GM18861 (cell line): ENCODE measurements around the gene MED4.

Experiments used
- ATAC-seq: cut with Tn5 transposase; IDR thresholded peaks from one replicate; pipeline ENCODE4 v1.9.1; 2021; ENCODE audit not compliant: unreplicated experiment

The MED4 gene

GRCh38 chr13:48094781-48095502 is at the start of gene MED4:
Gene MED4 (minus strand): TSS chr13:48095104. CDS start chr13:48095078, 26 bp downstream.
- peak; percentile 91 for ATAC-seq

- ATAC-seq, result no peak
Measured at GRCh38 chr13:48144413-48145035, 49.6 kb upstream of the MED4 start.

GRCh38 chr13:48142436-48142835 is 47.5 kb upstream of the MED4 start:
- peak; percentile 95 for ATAC-seq

DNA sequence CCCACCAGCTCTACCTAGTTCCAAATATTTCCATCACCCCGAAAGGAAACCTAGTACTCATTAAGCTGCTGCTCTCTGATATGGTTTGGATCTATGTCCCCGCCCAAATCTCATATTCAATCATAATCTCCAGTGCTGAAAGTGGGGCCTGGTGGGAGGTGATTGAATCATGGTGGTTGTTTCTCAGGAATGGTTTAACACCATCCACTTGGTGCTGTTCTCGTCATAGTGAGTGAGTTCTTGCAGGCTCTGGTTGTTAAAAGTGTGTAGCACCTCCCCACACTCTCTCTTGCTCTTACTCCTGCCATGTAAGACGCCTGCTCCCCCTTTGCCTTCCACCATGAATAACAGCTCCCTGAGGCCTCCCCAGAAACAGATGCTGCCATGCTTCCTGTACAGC is 43.4 kb upstream of the MED4 start:
- ATAC-seq, result no peak

GRCh38 chr13:48132961-48133360 is 38.1 kb upstream of the MED4 start:
- no peak for ATAC-seq

- no peak for ATAC-seq
Measured at GRCh38 chr13:48131533-48131932, 36.6 kb upstream of the MED4 start.

- ATAC-seq, result peak; percentile 80
Measured at GRCh38 chr13:48126944-48127830, 32.3 kb upstream of the MED4 start.

- no peak for ATAC-seq
Measured at GRCh38 chr13:48125794-48126228, 30.9 kb upstream of the MED4 start.

GRCh38 chr13:48123812-48124211 is 28.9 kb upstream of the MED4 start:
- no peak for ATAC-seq

DNA sequence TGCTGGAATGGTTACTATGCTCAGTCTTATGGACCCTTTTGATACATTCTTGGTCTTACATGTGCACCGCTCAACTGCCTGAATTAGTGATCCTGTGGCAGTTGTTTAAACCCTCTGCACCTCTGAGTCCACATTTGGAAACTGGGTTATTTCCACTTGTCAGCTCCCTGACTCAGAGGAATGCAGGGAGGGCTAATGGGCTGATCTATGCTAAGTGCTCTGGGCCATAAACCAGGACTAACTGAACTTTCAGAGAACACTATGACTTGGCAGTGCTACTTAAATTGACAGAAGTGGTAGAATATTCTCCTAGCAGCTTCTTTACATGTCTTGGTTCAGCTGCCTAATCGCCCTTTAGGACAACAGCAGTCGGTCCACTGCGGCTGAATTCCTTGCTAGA is 26.8 kb upstream of the MED4 start:
- ATAC-seq, result no peak

DNA sequence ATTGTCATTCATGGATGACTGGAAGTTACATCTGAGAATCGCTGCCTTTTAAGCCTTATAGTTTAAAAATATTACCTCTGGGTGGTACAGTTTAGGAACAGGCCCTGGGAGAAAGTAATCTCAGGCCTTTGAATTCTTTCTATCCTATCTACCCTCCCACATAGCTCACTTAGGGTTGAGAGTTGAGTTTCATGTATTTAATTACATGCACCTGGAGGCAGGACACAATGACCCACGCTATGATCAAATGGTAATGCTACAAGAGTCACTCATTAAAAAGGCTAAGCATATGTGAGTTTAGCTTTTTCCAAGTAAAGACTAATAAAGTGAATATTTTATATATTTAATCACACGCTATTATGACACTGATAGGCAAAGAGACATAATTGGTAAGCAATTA is 25.3 kb upstream of the MED4 start:
- no peak for ATAC-seq

- no peak for ATAC-seq
Measured at GRCh38 chr13:48118030-48118429, 23.1 kb upstream of the MED4 start.

- no peak for ATAC-seq
Measured at GRCh38 chr13:48116808-48117207, 21.9 kb upstream of the MED4 start.

GRCh38 chr13:48113756-48114130 is 18.8 kb upstream of the MED4 start:
- ATAC-seq, result no peak

- no peak for ATAC-seq
Measured at GRCh38 chr13:48112896-48113755, 18.2 kb upstream of the MED4 start.

- no peak for ATAC-seq
Measured at GRCh38 chr13:48110931-48111721, 16.2 kb upstream of the MED4 start.

DNA sequence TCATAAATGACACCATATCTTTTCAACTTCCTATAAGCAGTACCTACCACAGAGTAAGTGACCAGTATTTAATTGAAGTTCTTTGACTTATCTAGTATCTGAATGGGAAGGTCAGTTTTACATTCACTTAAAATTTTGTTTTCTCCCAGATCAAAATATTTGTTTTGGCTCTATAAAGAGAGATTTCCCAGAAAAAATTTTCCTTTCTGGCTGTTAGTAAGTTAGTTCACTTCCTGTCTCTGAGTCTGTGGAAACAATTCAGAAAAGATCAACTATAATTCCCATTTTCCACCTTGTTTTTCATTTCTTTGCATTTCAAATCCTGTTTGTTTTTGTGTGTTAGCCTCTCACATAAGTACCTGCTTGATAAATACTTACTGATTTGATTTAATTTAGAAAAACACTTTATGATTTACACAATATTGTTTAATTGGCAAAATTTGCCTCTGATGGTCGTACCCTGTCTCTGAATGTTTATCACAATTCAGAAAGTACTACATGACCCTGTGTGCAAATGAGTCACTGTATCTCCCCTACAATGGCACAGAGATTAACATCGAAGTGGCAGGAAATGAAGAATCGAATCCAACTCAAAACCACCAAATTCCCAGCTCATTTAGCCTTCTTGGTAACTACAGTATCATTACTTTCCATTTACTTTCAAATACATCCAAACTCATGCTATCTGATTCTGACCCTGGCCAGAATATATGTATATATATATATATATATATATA is 15.4 kb upstream of the MED4 start:
- ATAC-seq, result no peak

- no peak for ATAC-seq
Measured at GRCh38 chr13:48108106-48108505, 13.2 kb upstream of the MED4 start.

DNA sequence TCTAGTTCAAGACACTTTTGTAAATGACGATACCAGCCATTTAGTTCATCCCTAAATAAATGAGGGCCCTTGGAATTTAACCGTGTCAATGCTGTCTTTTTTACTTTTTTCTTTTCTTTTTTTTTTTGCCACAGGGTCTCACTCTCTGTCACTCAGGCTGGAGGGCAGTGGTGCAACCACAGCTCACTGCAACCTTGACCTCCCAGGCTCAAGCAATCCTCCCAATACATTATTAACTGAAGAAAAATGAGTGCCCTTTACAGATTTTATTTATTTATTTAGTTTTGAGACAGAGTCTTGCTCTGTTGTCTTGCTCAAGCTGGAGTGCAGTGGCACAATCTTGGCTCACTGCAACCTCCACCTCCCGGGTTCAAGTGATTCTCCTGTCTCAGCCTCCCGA is 2.9 kb upstream of the MED4 start:
- ATAC-seq, result no peak
